Bronchial epithelial cell (primary cell): ENCODE results near the gene OR8G1. TPM values are rescaled to one million over a fixed set of nuclear protein-coding genes. Genes with fewer than 3 reads are reported as not detected.
"Not testable (repeated sequence)": the region's sequence is repeated elsewhere in the genome, so short reads cannot be mapped to it uniquely, and the experiment has no call there.

ENCODE experiments used
- DNase-seq: peaks from one replicate; pipeline ENCODE4 v3.0.0-alpha.2; 2010; ENCODE audit warnings: low read depth
- FAIRE-seq: peaks from 2 replicates; lab custom pipeline; 2011; peaks lifted over from hg19 to GRCh38; lab: Jason Lieb, UNC
- H3K27me3 ChIP-seq: 2 replicates; pipeline ENCODE4 v1.5.1; 2011; ENCODE audit warnings: low read length; ENCODE audit not compliant: control insufficient read depth, insufficient read depth
- H3K36me3 ChIP-seq: 2 replicates; pipeline ENCODE4 v1.5.1; 2011; ENCODE audit warnings: low read length; ENCODE audit not compliant: control insufficient read depth, insufficient read depth
- H3K4me3 ChIP-seq: 2 replicates; pipeline ENCODE4 v1.5.1; 2011; ENCODE audit warnings: mild to moderate bottlenecking, low read depth, low read length, control low read depth
- CTCF ChIP-seq: IDR thresholded peaks from 2 replicates; pipeline ENCODE4 v1.5.1; 2011; ENCODE audit warnings: mild to moderate bottlenecking, moderate library complexity, low read length, control low read depth, inconsistent platforms; ENCODE audit not compliant: insufficient read depth, severe bottlenecking
- total RNA-seq: library from RNA; depleted of rRNA; stranded (reverse); fragments of >200 nt; gene quantifications from 2 replicates; pipeline ENCODE4 v1.2.1, GENCODE V29; 2014

OR8G1 gene
- total RNA-seq, 1 donor from 2014 or later = not detected

- H3K36me3 ChIP-seq = no peaks in the 10 kb centered on the region
- H3K27me3 ChIP-seq = no peaks in the 10 kb centered on the region
- DNase-seq = no peak
- no peak overlapping the region for H3K4me3 ChIP-seq
- TF ChIP-seq CTCF = no peak
- no peak for FAIRE-seq
Measured at GRCh38 chr11:124225471-124225870, 15.4 kb upstream of the OR8G1 start.

GRCh38 chr11:124233376-124233775, 7.5 kb upstream of the OR8G1 start:
- DNase-seq (peak; percentile 50), FAIRE-seq (no peak)
- no peak for TF ChIP-seq CTCF
- Histone ChIP-seq H3K36me3 (no peaks in the 10 kb centered on the region), H3K27me3 (no peaks in the 10 kb centered on the region), H3K4me3 (no peak overlapping the region)

- FAIRE-seq (peak; percentile 32), DNase-seq (no peak)
- H3K4me3 ChIP-seq = no peak overlapping the region
- no peaks in the 10 kb centered on the region for H3K27me3 ChIP-seq
- TF ChIP-seq CTCF = no peak
- H3K36me3 ChIP-seq = no peaks in the 10 kb centered on the region
Measured at GRCh38 chr11:124238512-124238911, 2.4 kb upstream of the OR8G1 start.

- not testable (repeated sequence) for H3K27me3 ChIP-seq, FAIRE-seq, H3K4me3 ChIP-seq, H3K36me3 ChIP-seq, DNase-seq
Measured at GRCh38 chr11:124249869-124250268, 9.0 kb downstream of the OR8G1 start.

GRCh38 chr11:124256076-124256475, 15.2 kb downstream of the OR8G1 start, which contains the start of gene OR8G5:
TSS of gene OR8G5 (plus strand) at chr11:124256376. CDS start at chr11:124264932, 8,556 bp downstream.
- no peak for TF ChIP-seq CTCF
- no peak for DNase-seq
- Histone ChIP-seq H3K27me3 (no peaks in the 10 kb centered on the region), H3K4me3 (no peak within 1 kb of the TSS), H3K36me3 (no peaks in the 10 kb centered on the region)
- FAIRE-seq = no peak

GRCh38 chr11:124265041-124265440, 24.1 kb downstream of the OR8G1 start:
- not testable (repeated sequence) for DNase-seq, H3K36me3 ChIP-seq, H3K27me3 ChIP-seq, H3K4me3 ChIP-seq, FAIRE-seq

GRCh38 chr11:124270886-124271285, 30.0 kb downstream of the OR8G1 start:
- not testable (repeated sequence) for DNase-seq, FAIRE-seq, H3K27me3 ChIP-seq, H3K36me3 ChIP-seq, H3K4me3 ChIP-seq
